ENCODE results near the gene SMYD3. TPM values are rescaled to one million over a fixed set of nuclear protein-coding genes. Genes with fewer than 3 reads are reported as not detected.

The SMYD3 gene
- polyA plus RNA-seq, 1 experiment = 39.9 TPM

DNA sequence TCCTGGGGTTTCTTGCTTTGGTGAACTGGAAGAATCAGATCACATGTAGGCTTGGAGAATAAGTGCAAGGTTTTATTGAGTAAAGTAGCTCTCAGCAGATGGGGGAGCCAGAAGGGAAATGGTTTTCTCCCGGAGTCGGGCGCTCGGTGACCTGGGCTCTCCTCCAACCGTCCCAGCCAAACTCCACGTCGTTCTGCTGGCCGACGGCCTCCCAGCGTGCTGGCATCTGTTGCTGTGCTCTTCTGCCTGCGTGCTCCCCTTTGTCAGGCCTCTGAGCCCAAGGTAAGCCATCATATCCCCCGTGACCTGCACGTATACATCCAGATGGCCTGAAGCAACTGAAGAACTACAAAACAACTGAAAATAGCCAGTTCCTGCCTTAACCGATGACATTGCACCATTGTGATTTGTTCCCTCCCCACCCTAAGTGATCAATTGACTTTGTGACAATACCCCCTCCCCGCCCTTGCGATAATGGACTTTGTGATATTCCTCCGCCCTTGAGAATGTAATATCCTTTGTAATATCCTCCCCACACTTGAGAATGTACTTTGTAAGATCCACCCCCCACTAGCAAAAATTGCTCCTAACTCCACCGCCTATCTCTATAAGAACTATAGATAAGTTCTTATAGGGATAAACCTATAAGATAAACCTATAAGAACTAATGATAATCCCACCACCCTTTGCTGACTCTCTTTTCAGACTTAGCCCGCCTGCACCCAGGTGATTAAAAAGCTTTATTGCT, 88.3 kb downstream of the SMYD3 start:
- DNase-seq (ENCODE audit: low read depth, low spot score) = no peak
- TF ChIP-seq, protein P1, sequence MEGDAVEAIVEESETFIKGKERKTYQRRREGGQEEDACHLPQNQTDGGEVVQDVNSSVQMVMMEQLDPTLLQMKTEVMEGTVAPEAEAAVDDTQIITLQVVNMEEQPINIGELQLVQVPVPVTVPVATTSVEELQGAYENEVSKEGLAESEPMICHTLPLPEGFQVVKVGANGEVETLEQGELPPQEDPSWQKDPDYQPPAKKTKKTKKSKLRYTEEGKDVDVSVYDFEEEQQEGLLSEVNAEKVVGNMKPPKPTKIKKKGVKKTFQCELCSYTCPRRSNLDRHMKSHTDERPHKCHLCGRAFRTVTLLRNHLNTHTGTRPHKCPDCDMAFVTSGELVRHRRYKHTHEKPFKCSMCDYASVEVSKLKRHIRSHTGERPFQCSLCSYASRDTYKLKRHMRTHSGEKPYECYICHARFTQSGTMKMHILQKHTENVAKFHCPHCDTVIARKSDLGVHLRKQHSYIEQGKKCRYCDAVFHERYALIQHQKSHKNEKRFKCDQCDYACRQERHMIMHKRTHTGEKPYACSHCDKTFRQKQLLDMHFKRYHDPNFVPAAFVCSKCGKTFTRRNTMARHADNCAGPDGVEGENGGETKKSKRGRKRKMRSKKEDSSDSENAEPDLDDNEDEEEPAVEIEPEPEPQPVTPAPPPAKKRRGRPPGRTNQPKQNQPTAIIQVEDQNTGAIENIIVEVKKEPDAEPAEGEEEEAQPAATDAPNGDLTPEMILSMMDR (IDR thresholded peaks at IDR 0.05; ENCODE audit: low read depth, low read length) = no peak
- POLR2A ChIA-PET = no interaction called here

DNA sequence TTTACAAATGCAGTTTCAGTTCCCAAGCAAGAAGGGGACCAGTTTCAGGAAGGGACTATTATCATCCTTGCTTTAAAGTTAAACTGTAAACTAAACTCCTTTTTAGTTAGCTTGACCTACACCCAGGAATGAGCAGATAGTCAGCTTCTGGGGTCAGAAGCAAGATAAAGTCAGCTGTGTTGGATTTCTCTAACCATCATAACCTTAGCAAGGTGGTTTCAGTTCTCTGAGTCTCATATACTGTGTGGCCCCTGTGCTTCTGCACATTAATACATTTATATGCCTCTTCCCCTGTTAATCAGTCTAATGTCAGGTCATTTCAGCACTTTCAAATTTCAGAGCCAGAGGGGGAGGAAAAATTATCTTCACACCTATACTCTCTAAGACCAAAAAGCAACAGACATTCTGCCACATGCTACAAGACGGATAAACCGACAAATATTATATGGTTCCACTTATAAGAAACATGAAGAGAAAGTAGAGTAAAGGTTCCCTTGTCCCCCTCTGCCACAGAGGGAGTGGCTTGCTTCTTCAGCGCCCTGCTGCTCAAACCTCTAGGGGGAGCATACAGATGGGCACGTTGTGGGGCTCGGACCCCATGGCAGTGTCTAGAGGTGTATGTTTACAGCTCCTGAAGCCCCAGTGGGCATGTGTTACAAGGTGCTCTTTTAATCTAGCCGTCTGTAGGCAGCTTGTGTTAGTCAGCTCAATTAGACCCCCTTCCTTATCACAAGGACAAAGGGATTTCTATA, 89.1 kb downstream of the SMYD3 start:
- CTCF ChIA-PET = no interaction called here
- POLR2A ChIA-PET = no interaction called here
- Histone ChIP-seq H3K27ac (ENCODE audit: low read depth, low read length) (no peak overlapping the region), H3K4me3 (ENCODE audit: low read depth, low read length) (no peak overlapping the region), H3K27me3 (ENCODE audit: control insufficient read depth, insufficient read depth, low read length) (no peaks in the 10 kb centered on the region), H3K9me3 (ENCODE audit: control insufficient read depth, insufficient read depth, low read length) (peaks cover 13% of the 10 kb centered on the region)
- TF ChIP-seq, protein P1 (IDR thresholded peaks at IDR 0.05; ENCODE audit: low read depth, low read length) = no peak
- no peak for DNase-seq (ENCODE audit: low read depth, low spot score)

More for the DNA sequence above, 88.3 kb downstream of the SMYD3 start:
- no peak overlapping the region for H3K4me3 ChIP-seq (ENCODE audit: low read depth, low read length)
- no peak overlapping the region for H3K27ac ChIP-seq (ENCODE audit: low read depth, low read length)
- CTCF ChIA-PET = no interaction called here
- peaks cover 13% of the 10 kb centered on the region for H3K9me3 ChIP-seq (ENCODE audit: control insufficient read depth, insufficient read depth, low read length)
- no peaks in the 10 kb centered on the region for H3K27me3 ChIP-seq (ENCODE audit: control insufficient read depth, insufficient read depth, low read length)

DNA sequence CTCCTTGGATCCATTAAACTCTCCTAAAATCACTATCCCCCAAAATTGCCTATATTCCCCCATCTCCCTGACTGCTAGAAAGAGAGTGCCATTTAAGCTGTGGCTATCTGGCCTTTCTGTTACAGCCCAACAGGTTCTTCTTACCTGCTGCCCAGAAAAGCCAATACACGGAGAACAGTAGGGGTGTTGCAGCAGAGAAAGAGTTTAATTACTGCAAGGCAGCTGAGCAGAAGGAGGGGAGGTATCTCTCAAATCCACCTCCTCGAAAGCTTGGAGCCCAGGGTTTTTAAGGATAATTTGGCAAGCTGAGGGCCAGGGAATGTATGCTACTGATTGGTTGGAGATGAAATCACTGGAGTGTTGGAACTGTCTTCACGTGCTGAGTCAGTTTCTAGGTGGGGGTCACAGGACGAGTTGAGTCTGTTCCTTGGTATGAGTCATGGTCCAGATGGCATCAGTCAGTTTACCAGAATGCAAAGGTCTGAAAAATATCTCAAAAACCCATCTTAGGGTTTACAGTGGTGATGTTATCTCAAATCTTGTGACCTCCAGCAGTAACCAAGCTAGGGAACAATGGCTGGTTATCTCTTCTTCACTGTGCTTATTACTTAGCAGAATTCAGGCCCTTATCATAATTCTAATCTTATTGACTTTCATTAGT, 89.8 kb downstream of the SMYD3 start:
- Histone ChIP-seq H3K9me3 (ENCODE audit: control insufficient read depth, insufficient read depth, low read length) (peaks cover 13% of the 10 kb centered on the region), H3K27me3 (ENCODE audit: control insufficient read depth, insufficient read depth, low read length) (no peaks in the 10 kb centered on the region), H3K27ac (ENCODE audit: low read depth, low read length) (no peak overlapping the region), H3K4me3 (ENCODE audit: low read depth, low read length) (no peak overlapping the region)
- TF ChIP-seq, protein P1 (IDR thresholded peaks at IDR 0.05; ENCODE audit: low read depth, low read length) = no peak
- DNase-seq (ENCODE audit: low read depth, low spot score) = no peak
- POLR2A ChIA-PET = interaction anchor here (0.6 kb wide), 1 partner anchor 1466 kb away, joined by 9 read pairs; no protein-coding TSS in a partner anchor
- CTCF ChIA-PET = no interaction called here

DNA sequence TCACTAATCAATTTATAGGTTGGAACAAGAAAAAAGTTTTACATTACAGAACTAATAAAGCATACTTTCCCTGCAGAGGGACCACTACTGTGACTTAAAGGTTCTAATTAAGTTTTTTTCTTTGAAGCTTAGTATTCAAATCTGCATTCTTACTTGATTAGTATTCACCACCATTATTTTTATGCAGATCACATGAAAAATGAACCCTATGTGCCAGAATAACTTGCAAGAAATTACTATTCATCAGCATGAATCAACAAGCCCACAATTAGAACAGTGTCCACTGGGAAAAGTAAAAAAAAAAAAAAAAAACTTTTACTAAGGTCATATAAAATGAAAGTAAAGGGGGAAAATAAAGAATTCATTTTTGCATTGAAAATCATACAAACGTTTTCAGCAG, 90.8 kb downstream of the SMYD3 start:
- DNase-seq (ENCODE audit: low read depth, low spot score) = no peak

More for the DNA sequence above, 90.8 kb downstream of the SMYD3 start:
- no peaks in the 10 kb centered on the region for H3K27me3 ChIP-seq (ENCODE audit: control insufficient read depth, insufficient read depth, low read length)
- ChIA-PET CTCF (no interaction called here), POLR2A (no interaction called here)
- H3K27ac ChIP-seq (ENCODE audit: low read depth, low read length) = no peak overlapping the region
- no peak overlapping the region for H3K4me3 ChIP-seq (ENCODE audit: low read depth, low read length)
- TF ChIP-seq, protein P1 (IDR thresholded peaks at IDR 0.05; ENCODE audit: low read depth, low read length) = no peak
- H3K9me3 ChIP-seq (ENCODE audit: control insufficient read depth, insufficient read depth, low read length) = peaks cover 13% of the 10 kb centered on the region
